Right cardiac atrium (tissue), 5 donors: ENCODE measurements around the gene OSCP1. TPM values are rescaled to one million over a fixed set of nuclear protein-coding genes. Genes with fewer than 3 reads are reported as not detected.
"Not testable (repeated sequence)": the region's sequence is repeated elsewhere in the genome, so short reads cannot be mapped to it uniquely, and the experiment has no call there.

Experiments used
- ATAC-seq, 2 donors: fragments of 200-7000 bp; cut with Tn5 transposase; one replicate each; pipeline versions ENCODE4 v1.8.0 to v1.9.1; 2020; ENCODE audit warnings: moderate library complexity in 2 of 2, mild to moderate bottlenecking in 1 of 2
- DNase-seq, 3 donors: peaks; one replicate each; pipeline ENCODE4 v3.0.0-alpha.2; 2020
- H3K27ac ChIP-seq: one replicate; pipeline ENCODE4 v1.5.1; 2013; ENCODE audit warnings: mild to moderate bottlenecking, low read length, control low read depth, moderate library complexity
- H3K27me3 ChIP-seq: one replicate; pipeline ENCODE4 v1.6.1; 2013; ENCODE audit not compliant: control insufficient read depth, insufficient read depth
- H3K4me1 ChIP-seq: one replicate; pipeline ENCODE4 v1.6.1; 2013; ENCODE audit warnings: low read length; ENCODE audit not compliant: control insufficient read depth, insufficient read depth
- H3K4me3 ChIP-seq: one replicate; pipeline ENCODE4 v1.5.1; 2013; ENCODE audit warnings: low read length, control low read depth
- H3K9me3 ChIP-seq: one replicate; pipeline ENCODE4 v1.6.1; 2013; ENCODE audit warnings: low read length; ENCODE audit not compliant: control insufficient read depth
- WGBS: extraction: QIAGEN DNeasy Blood & Tissue Kit; methylation state at CpG from one replicate; pipeline ENCODE4 v1.1.7; 2013; 5-methylcytosine and 5-hydroxymethylcytosine counted together
- intact Hi-C, 4 donors: fragments of 100-400 bp; cut with DNase I; formaldehyde crosslinking; loops; one replicate each; pipeline versions ENCODE4 v1.11.0 to v1.14.0; 2022 to 2023
- long read RNA-seq, 4 donors: library from polyadenylated mRNA; unstranded; transcript quantifications; one replicate each; pipeline ENCODE4 v2.0.0, GENCODE V29; 2020 to 2021
- polyA plus RNA-seq: library from polyadenylated mRNA; stranded (reverse); fragments of 200-250 nt; gene quantifications from one replicate; pipeline ENCODE4 v1.2.3, GENCODE V29; 2013
- total RNA-seq, 4 donors: library from RNA; stranded (reverse); fragmentation: NEBNext Ultra II Directional; extraction: Animal tissue kit (Norgen Biotek cat#: 25700); gene quantifications; one replicate each; pipeline ENCODE4 v1.2.1, GENCODE V29; 2021
- donor health status: healthy with polysubstance abuse.
- donor health status: DM: no; HTN: yes; CAD: no.
- donor health status: DM: no; HTN: no; CAD: no.
- donor health status: DM: no; HTN: yes; CAD: no; lungs with severe emphysema.
- donor health status: DM: yes; HTN: yes; CAD: no.

The OSCP1 gene, protein sequence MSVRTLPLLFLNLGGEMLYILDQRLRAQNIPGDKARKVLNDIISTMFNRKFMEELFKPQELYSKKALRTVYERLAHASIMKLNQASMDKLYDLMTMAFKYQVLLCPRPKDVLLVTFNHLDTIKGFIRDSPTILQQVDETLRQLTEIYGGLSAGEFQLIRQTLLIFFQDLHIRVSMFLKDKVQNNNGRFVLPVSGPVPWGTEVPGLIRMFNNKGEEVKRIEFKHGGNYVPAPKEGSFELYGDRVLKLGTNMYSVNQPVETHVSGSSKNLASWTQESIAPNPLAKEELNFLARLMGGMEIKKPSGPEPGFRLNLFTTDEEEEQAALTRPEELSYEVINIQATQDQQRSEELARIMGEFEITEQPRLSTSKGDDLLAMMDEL
- total RNA-seq, result 10 to 100 TPM in 1 of 4 donors, 1 to 10 TPM in 3; 7.3 to 10.2 (median 8.5) TPM
- polyA plus RNA-seq, result 6.7 TPM
- long read RNA-seq, donor 1, transcript OSCP1-201 (10 exons, 1,455 nt), result major isoform, 16 of 20 reads
- long read RNA-seq, donor 1, partial matches to known transcripts, result 1 of 20 reads
- long read RNA-seq, donor 1, other reads (novel, unspliced or antisense), result 2 of 20 reads
- long read RNA-seq, donor 2, partial matches to known transcripts, result 0 of 3 reads
- long read RNA-seq, donor 2, other reads (novel, unspliced or antisense), result 0 of 3 reads
- long read RNA-seq, donor 3, transcript OSCP1-201 (10 exons, 1,455 nt), result major isoform, 41 of 49 reads
- long read RNA-seq, donor 3, partial matches to known transcripts, result 0 of 49 reads
- long read RNA-seq, donor 3, other reads (novel, unspliced or antisense), result 8 of 49 reads
- long read RNA-seq, donor 4, partial matches to known transcripts, result 0 of 5 reads
- long read RNA-seq, donor 4, other reads (novel, unspliced or antisense), result 0 of 5 reads

DNA sequence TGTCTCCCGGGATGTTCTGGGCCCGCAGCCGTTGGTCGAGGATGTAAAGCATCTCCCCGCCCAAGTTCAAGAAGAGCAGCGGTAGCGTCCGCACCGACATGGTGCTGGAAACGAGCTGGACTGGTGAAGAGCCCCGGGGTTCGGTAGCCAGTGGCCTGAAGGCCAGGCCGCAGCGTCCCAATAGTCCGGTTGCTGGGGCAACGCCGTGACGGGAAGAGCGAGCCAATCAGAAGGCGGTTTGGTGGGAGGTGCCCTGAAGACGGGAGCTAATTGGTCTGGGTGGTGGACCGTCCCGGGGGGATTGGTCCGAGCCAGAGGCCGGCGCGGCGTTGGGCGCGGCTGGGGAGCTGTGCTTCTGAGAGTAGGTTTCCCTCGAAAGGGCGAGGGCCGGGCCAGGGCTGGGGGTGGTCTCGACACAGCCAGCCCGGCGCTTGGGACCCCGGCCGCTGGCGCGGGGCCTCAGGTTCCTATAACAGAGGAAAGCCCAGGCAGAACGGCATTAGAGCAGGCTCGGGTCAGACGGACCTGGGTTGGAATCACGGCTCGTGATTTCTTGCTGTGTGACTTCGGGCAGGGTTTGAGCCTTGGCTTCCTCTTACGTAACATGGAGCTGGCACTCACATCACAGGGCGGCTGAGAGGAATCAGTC, at the start of gene OSCP1:
Gene OSCP1, minus strand, starts transcription at position 182 of the 649 bp plus-strand sequence. Its CDS starts 82 bp downstream, at position 100.
- ATAC-seq (peak; percentile 99), DNase-seq (peak; percentile 97 to 99 (median 98))
- Histone ChIP-seq H3K9me3 (no peaks in the 10 kb centered on the region), H3K4me3 (peak within 1 kb of the TSS; percentile 57), H3K27me3 (no peaks in the 10 kb centered on the region), H3K4me1 (no peaks in the 10 kb centered on the region), H3K27ac (peak within 1 kb of the TSS; percentile 90)
- intact Hi-C loops, result no loop called here
- WGBS, result under 1% methylated on average over 48 of the region's 48 CpGs

DNA sequence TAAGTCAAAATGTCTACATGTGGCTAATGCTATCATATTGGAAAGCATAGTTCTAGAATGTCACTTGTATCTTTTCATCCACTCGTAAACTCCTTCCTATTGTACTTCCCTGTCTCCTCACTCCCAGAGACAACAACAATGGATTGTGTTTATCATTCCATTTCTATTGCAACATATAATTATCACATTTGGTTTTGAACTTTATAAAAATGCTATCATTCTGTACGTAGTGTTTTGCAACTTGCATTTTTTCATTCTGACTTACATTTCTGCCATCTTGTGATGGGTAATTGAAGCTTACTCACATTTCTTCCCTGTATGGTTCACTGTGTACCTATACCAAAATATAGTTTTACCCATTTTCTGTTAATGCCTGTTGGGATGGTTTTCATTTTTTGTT, 47.0 kb upstream of the OSCP1 start:
- no peaks in the 10 kb centered on the region for H3K4me1 ChIP-seq
- 73% methylated on average over 2 of the region's 2 CpGs for WGBS
- intact Hi-C loops, result no loop called here

DNA sequence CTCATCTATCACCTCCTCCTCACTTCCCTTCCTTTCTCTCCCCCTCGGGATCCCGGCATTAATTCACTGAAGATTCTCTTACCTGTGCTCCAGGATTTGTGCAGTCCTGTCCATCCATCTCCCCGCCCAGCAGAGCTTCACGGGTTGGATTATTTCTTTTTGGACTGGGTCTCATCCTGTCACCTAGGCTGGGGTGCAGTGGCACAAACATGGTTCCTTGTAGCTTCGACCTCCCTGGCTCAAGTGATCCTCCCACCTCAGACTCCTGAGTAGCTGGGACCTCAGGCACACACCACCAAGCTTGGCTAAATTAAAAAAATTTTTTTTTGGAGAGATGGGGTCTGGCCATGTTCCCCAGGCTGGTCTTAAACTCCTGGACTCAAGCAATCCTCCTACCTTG, 44.7 kb upstream of the OSCP1 start:
- Histone ChIP-seq H3K4me1 (no peaks in the 10 kb centered on the region), H3K9me3 (no peaks in the 10 kb centered on the region), H3K27me3 (no peaks in the 10 kb centered on the region), H3K4me3 (no peak overlapping the region), H3K27ac (no peak overlapping the region)
- intact Hi-C loops, result no loop called here
- no peak for ATAC-seq
- 79% methylated on average over 5 of the region's 5 CpGs for WGBS
- no peak for DNase-seq

More for the DNA sequence above, 47.0 kb upstream of the OSCP1 start:
- no peak for ATAC-seq
- H3K27ac ChIP-seq, result no peak overlapping the region
- no peak for DNase-seq
- H3K27me3 ChIP-seq, result no peaks in the 10 kb centered on the region
- no peaks in the 10 kb centered on the region for H3K9me3 ChIP-seq
- no peak overlapping the region for H3K4me3 ChIP-seq

DNA sequence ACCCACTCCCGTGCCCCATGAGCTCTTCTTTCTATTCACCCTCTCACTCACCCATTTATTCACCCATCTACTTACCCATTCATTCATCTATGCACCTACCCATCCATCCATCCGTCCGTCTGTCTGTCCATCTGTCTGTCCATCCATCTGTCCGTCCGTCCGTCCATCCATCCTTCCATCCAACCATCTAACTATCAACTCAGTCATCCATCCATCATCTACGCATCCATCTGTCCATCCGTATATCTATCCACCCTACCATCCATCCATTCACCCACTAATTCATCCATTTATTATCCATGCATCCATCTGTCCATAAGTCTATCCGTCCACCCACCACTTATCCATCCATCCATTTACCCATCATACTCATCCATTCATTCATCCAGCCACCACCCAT, 43.3 kb upstream of the OSCP1 start:
- no peak overlapping the region for H3K4me3 ChIP-seq
- H3K27me3 ChIP-seq, result no peaks in the 10 kb centered on the region
- H3K4me1 ChIP-seq, result no peaks in the 10 kb centered on the region
- H3K9me3 ChIP-seq, result no peaks in the 10 kb centered on the region
- intact Hi-C loops, result no loop called here
- ATAC-seq (no peak), DNase-seq (no peak)
- whole genome bisulfite sequencing, result 90% methylated on average over 9 of the region's 9 CpGs
- H3K27ac ChIP-seq, result no peak overlapping the region

DNA sequence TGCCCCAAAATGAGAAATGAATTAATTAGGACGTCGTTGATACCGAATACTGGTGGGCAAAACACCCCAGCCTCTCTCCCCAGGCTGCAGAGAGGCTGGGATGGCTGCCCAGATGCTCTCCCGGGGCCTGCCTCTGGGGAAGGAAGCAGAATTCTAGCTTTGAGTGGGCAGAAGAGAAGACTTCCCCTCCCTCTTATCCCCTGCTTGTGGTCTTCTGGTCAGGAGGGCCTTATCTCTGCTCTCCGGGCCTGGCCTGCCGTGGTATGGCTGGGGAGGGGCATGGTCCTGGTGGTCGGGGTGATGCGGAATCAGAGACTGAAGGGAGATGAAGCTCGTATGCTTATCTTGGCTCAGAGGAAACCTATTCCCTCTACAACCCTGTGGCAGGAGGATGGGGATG, 42.2 kb upstream of the OSCP1 start:
- 13% methylated on average over 9 of the region's 9 CpGs for WGBS
- intact Hi-C loops, result no loop called here
- DNase-seq (no peak), ATAC-seq (no peak)
- no peaks in the 10 kb centered on the region for H3K4me1 ChIP-seq
- no peak overlapping the region for H3K27ac ChIP-seq
- H3K9me3 ChIP-seq, result no peaks in the 10 kb centered on the region
- no peaks in the 10 kb centered on the region for H3K27me3 ChIP-seq
- no peak overlapping the region for H3K4me3 ChIP-seq

DNA sequence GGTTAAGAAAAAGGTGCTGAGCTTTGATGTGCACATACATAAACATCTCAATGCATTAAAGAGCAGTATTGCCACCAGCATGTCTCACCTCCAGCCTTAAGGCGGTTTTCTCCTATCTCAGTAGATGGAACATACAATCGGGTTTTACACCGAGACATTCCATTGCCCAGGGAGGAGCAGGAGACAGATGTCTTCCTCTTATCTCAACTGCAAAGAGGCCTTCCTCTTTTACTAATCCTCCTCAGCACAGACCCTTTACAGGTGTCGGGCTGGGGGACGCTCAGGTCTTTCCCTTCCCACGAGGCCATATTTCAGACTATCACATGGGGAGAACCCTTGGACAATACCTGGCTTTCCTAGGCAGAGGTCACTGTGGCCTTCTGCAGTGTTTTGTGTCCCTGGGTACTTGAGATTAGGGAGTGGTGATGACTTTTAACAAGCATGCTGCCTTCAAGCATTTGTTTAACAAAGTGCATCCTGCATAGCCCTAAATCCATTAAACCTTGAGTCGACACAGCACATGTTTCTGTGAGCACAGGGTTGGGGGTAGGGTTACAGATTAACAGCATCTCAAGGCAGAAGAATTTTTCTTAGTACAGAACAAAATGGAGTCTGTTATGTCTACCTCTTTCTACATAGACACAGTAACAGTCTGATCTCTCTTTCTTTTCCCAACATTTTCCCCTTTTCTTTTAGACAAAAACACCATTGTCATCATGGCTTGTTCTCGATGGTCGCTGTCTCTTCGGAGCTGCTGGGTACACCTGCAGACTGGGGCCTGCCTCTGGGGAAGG, 39.2 kb upstream of the OSCP1 start:
- intact Hi-C loops, H3K9me3 ChIP-seq, H3K4me1 ChIP-seq, H3K27ac ChIP-seq, H3K4me3 ChIP-seq, H3K27me3 ChIP-seq, ATAC-seq, DNase-seq: not testable (repeated sequence)
- WGBS, result 52% methylated on average over 10 of the region's 10 CpGs

DNA sequence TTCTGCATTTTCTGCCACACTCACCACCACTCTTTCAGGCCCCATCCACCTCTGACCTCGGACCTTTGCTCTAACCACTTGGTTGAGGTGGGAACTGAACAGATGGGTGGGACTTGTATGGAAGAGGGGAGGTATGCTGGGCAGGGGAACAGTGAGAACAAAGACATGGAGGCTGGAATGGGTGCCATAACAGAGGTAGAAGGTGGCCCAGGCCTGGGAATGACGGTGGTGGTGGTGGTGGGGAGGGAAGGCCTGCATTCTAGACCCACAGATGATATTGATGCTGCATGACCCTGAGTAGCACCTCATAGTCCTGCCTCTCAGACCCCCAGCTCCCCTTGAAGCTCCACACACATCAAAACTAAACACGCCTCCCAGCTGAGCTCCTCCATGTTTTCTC, 37.7 kb upstream of the OSCP1 start:
- 80% methylated on average over 3 of the region's 3 CpGs for WGBS
- intact Hi-C loops, result no loop called here

DNA sequence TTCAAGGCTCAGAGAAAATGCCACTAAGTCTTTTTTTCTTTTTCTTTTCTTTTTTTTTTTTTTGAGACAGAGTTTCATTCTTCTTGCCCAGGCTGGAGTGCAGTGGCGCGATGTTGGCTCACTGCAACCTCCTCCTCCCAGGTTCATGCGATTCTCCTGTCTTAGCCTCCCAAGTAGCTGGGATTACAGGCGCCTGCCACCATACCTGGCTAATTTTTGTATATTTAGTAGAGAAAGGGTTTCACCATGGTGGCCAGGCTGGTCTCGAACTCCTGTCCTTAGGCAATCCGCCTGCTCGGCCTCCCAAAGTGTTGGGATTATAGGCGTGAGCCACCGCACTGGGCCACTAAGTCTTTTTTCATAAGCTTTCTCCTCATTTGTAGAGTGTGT, 37.1 kb upstream of the OSCP1 start:
- H3K9me3 ChIP-seq, H3K27me3 ChIP-seq, DNase-seq, ATAC-seq, H3K27ac ChIP-seq, intact Hi-C loops, H3K4me1 ChIP-seq, H3K4me3 ChIP-seq: not testable (repeated sequence)
- WGBS, result 92% methylated on average over 9 of the region's 9 CpGs

More for the DNA sequence above, 37.7 kb upstream of the OSCP1 start:
- no peaks in the 10 kb centered on the region for H3K4me1 ChIP-seq
- DNase-seq, result no peak
- H3K27me3 ChIP-seq, result no peaks in the 10 kb centered on the region
- H3K9me3 ChIP-seq, result no peaks in the 10 kb centered on the region
- no peak overlapping the region for H3K27ac ChIP-seq
- ATAC-seq, result no peak
- no peak overlapping the region for H3K4me3 ChIP-seq

DNA sequence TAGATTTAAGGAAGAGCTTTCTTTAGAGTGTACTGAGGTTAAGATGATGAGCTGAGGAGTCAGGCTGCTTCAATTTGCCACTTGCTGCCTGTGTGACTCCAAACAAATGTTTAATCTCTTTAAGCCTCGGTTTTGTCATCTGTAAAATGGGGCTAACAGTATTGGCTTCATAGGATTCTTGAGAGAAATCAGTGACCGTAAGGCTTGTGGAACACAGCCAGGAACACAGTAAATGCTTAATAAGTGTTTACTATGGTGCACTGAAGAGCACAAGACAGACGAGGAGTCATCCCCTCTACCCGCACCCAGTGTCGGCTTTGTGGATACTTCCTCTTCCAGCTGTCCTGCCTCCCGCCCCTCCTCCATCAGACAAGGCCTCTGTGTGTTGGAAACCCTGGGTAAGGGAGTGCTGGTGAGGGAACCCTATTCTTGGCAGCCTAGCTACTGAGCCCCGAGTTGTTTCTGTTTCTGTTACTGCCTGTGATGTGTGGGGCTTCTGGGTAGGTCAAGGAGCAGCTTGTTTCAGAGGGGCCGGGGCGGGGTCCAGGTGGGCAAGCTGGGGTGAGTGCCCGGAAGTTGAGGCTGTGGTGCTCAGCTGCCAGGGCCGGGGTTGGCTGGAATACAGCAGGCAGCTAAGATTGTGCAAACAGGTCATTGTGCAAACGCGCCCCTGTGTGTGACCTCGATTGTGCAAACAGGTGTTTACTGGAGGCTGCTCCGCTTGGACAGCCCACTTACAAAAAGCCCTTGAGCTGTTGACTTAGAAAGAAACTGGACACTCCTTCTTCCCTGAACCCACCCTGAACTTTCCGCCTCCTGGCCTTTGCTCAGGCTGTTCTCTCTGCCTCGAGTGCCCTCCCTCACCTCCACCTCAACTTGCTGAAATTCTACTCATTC, 36.4 kb upstream of the OSCP1 start:
- intact Hi-C loops, result no loop called here
- H3K27me3 ChIP-seq, result no peaks in the 10 kb centered on the region
- H3K4me1 ChIP-seq, result no peaks in the 10 kb centered on the region
- no peaks in the 10 kb centered on the region for H3K9me3 ChIP-seq
- 64% methylated on average over 17 of the region's 17 CpGs for WGBS
- H3K27ac ChIP-seq, result no peak overlapping the region
- no peak overlapping the region for H3K4me3 ChIP-seq
- ATAC-seq (peak; percentile 63 to 64), DNase-seq (peak; percentile 44 to 70 (median 66))

DNA sequence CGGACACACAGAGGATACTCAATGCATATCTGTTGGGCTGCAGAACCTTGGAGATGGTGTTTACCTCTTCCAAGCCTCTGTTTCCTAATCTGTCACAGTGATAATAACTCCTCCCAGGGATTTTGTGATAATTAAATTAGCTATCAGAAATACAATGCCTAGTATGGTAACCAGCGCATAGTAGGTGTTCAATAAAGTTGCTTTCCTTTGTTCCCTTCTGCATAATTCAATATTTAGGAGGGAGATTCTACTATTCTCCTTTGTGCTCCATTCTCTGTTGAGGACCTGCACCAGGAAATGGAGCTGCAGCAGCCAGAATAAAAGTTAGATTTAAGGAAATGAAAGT, 35.8 kb upstream of the OSCP1 start:
- no peaks in the 10 kb centered on the region for H3K27me3 ChIP-seq
- H3K27ac ChIP-seq, result no peak overlapping the region
- WGBS, result 91% methylated on average over 2 of the region's 2 CpGs
- DNase-seq (no peak), ATAC-seq (no peak)
- intact Hi-C loops, result no loop called here
- H3K9me3 ChIP-seq, result no peaks in the 10 kb centered on the region
- no peak overlapping the region for H3K4me3 ChIP-seq
- no peaks in the 10 kb centered on the region for H3K4me1 ChIP-seq
